H9 (cell line): Measurements from ENCODE around the gene PLEK. TPM values are rescaled to one million over a fixed set of nuclear protein-coding genes. Genes with fewer than 3 reads are reported as not detected.

Experiments used
- DNase-seq: peaks from one replicate; pipeline ENCODE4 v3.0.0-alpha.2; 2017
- H2AFZ ChIP-seq: one replicate; pipeline ENCODE4 v1.6.1; 2013; ENCODE audit warnings: mild to moderate bottlenecking, low read length, control low read depth, moderate library complexity
- H2AK5ac ChIP-seq: 2 replicates; pipeline ENCODE4 v1.6.1; 2013; ENCODE audit warnings: low read length, control low read depth, mixed read lengths; ENCODE audit not compliant: insufficient read length
- H2BK120ac ChIP-seq: one replicate; pipeline ENCODE4 v1.6.1; 2013; ENCODE audit warnings: low read depth, mild to moderate bottlenecking, low read length, control low read depth, inconsistent platforms; ENCODE audit not compliant: poor library complexity, severe bottlenecking
- H2BK12ac ChIP-seq: 2 replicates; pipeline ENCODE4 v1.6.1; 2013; ENCODE audit warnings: low read length, control low read depth, mixed read lengths, low read depth; ENCODE audit not compliant: insufficient read length
- H2BK15ac ChIP-seq: 2 replicates; pipeline ENCODE4 v1.6.1; 2013; ENCODE audit warnings: low read depth, low read length, control low read depth
- H2BK20ac ChIP-seq: one replicate; pipeline ENCODE4 v1.6.1; 2013; ENCODE audit warnings: low read depth, mild to moderate bottlenecking, low read length, control low read depth, inconsistent platforms; ENCODE audit not compliant: poor library complexity, severe bottlenecking
- H2BK5ac ChIP-seq: 2 replicates; pipeline ENCODE4 v1.6.1; 2013; ENCODE audit warnings: low read length, control low read depth, mixed read lengths; ENCODE audit not compliant: insufficient read length
- H3K14ac ChIP-seq: 2 replicates; pipeline ENCODE4 v1.6.1; 2013; ENCODE audit warnings: low read length, control low read depth; ENCODE audit not compliant: insufficient read depth
- H3K18ac ChIP-seq: 2 replicates; pipeline ENCODE4 v1.6.1; 2013; ENCODE audit warnings: low read depth, mild to moderate bottlenecking, mixed read lengths, low read length, control low read depth; ENCODE audit not compliant: insufficient read length
- H3K23ac ChIP-seq: 2 replicates; pipeline ENCODE4 v1.6.1; 2013; ENCODE audit warnings: low read length, control low read depth, mixed read lengths, low read depth; ENCODE audit not compliant: insufficient read length
- H3K23me2 ChIP-seq: 2 replicates; pipeline ENCODE4 v1.6.1; 2013; ENCODE audit warnings: low read depth, mild to moderate bottlenecking, mixed read lengths, low read length, control low read depth; ENCODE audit not compliant: insufficient read length, poor library complexity, severe bottlenecking
- H3K27ac ChIP-seq: 2 replicates; pipeline ENCODE4 v1.5.1; 2013; ENCODE audit warnings: low read length, control low read depth, mixed read lengths, low read depth; ENCODE audit not compliant: insufficient read length
- H3K27me3 ChIP-seq: 2 replicates; pipeline ENCODE4 v1.6.1; 2013; ENCODE audit warnings: low read length, control low read depth, inconsistent platforms; ENCODE audit not compliant: insufficient read depth
- H3K4ac ChIP-seq: 2 replicates; pipeline ENCODE4 v1.6.1; 2013; ENCODE audit warnings: low read depth, mild to moderate bottlenecking, control low read depth, inconsistent platforms, low read length, moderate library complexity
- H3K4me1 ChIP-seq: 2 replicates; pipeline ENCODE4 v1.6.1; 2013; ENCODE audit warnings: low read length, control low read depth, inconsistent platforms; ENCODE audit not compliant: insufficient read depth
- H3K4me2 ChIP-seq: 2 replicates; pipeline ENCODE4 v1.6.1; 2013; ENCODE audit warnings: low read length, control low read depth, mixed read lengths; ENCODE audit not compliant: insufficient read length, insufficient read depth
- H3K56ac ChIP-seq: 2 replicates; pipeline ENCODE4 v1.6.1; 2013; ENCODE audit warnings: low read depth, mild to moderate bottlenecking, mixed read lengths, low read length, control low read depth; ENCODE audit not compliant: insufficient read length
- H3K79me1 ChIP-seq: 2 replicates; pipeline ENCODE4 v1.6.1; 2013; ENCODE audit warnings: low read depth, mild to moderate bottlenecking, moderate library complexity, low read length, control low read depth, inconsistent platforms; ENCODE audit not compliant: insufficient read depth, poor library complexity, severe bottlenecking
- H3K79me2 ChIP-seq: 2 replicates; pipeline ENCODE4 v1.6.1; 2013; ENCODE audit warnings: low read length, control low read depth, inconsistent platforms; ENCODE audit not compliant: insufficient read depth
- H3K9ac ChIP-seq: 2 replicates; pipeline ENCODE4 v1.6.1; 2013; ENCODE audit warnings: low read length, control low read depth, mixed read lengths; ENCODE audit not compliant: insufficient read length; ENCODE audit errors: extremely low read depth
- H3K9me3 ChIP-seq: one replicate; pipeline ENCODE4 v1.6.1; 2013; ENCODE audit warnings: low read depth, low read length, inconsistent platforms; ENCODE audit not compliant: control insufficient read depth
- H3T11ph ChIP-seq: one replicate; pipeline ENCODE4 v1.6.1; 2013; ENCODE audit warnings: mild to moderate bottlenecking, low read length, control low read depth, inconsistent platforms
- H4K20me1 ChIP-seq: one replicate; pipeline ENCODE4 v1.6.1; 2013; ENCODE audit not compliant: control insufficient read depth, insufficient read length, insufficient read depth
- H4K5ac ChIP-seq: 2 replicates; pipeline ENCODE4 v1.6.1; 2013; ENCODE audit warnings: low read depth, mild to moderate bottlenecking, mixed read lengths, low read length, control low read depth; ENCODE audit not compliant: insufficient read length
- H4K8ac ChIP-seq: replicated peaks from 2 replicates; pipeline ENCODE4 v1.6.1; 2013; ENCODE audit warnings: low read length, control low read depth, mixed read lengths, low read depth; ENCODE audit not compliant: insufficient read length
- H4K91ac ChIP-seq: 2 replicates; pipeline ENCODE4 v1.6.1; 2013; ENCODE audit warnings: low read depth, mild to moderate bottlenecking, moderate library complexity, mixed read lengths, low read length, control low read depth; ENCODE audit not compliant: insufficient read length
- H3K27ac Mint-ChIP-seq, 3 experiments: 2 replicates in 2 of 3; 3 replicates in 1 of 3; pipeline ENCODE4 v1.8.0; 2020 to 2021; ENCODE audit warnings: mixed read lengths in 3 of 3, mild to moderate bottlenecking in 1 of 3, moderate library complexity in 1 of 3
- H3K27me3 Mint-ChIP-seq: 2 replicates; pipeline ENCODE4 v1.8.0; 2021; ENCODE audit warnings: low read depth, mild to moderate bottlenecking, moderate library complexity, mixed read lengths
- H3K36me3 Mint-ChIP-seq, 3 experiments: 2 replicates in 2 of 3; 3 replicates in 1 of 3; pipeline ENCODE4 v1.8.0; 2020 to 2021; ENCODE audit warnings: low read depth in 3 of 3, mixed read lengths in 3 of 3; ENCODE audit not compliant: insufficient read depth in 1 of 3
- H3K4me1 Mint-ChIP-seq, 2 experiments: 2 replicates each; pipeline ENCODE4 v1.8.0; 2020; ENCODE audit warnings: mixed read lengths in 2 of 2
- H3K4me3 Mint-ChIP-seq, 2 experiments: 2 replicates in 1 of 2; 3 replicates in 1 of 2; pipeline ENCODE4 v1.8.0; 2020 to 2021; ENCODE audit warnings: mild to moderate bottlenecking in 2 of 2, mixed read lengths in 2 of 2, moderate library complexity in 1 of 2
- H3K9me3 Mint-ChIP-seq, 2 experiments: 2 replicates in 1 of 2; 3 replicates in 1 of 2; pipeline ENCODE4 v1.8.0; 2020; ENCODE audit warnings: mild to moderate bottlenecking in 2 of 2, mixed read lengths in 2 of 2, moderate library complexity in 1 of 2
- total RNA-seq: library from RNA; stranded (reverse); gene quantifications from 2 replicates; pipeline ENCODE4 v1.2.1, GENCODE V29; 2021
- TF ChIP-seq, protein P1 (sequence below): fragments of 200-600 bp; sonication (generic); conservative IDR thresholded peaks from 3 replicates; pipeline ENCODE4 v1.8.0; 2021; ENCODE audit warnings: antibody characterized with exemption, mild to moderate bottlenecking

The PLEK gene
- total RNA-seq, 1 experiment from 2014 or later, result not detected

DNA sequence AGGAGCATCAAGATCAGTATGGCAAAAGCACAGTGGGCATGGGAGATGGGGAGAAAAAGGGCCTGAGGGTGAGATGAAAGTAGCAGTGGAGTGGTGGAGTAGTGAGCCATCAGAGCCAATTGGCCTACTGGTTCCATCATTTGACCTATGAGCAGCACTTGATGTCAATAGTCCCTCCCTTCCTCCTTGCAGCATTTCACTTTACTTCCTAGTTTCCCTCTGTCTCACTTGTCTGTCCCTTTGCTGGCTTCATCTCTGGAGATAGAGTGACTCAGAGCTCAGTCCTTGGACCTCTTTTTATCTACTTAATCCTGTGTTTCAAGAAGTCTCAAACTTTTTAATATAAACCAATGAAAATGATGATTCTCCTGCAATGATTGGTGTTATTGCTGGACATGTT is 69.9 kb downstream of the PLEK start:
- no peak overlapping the region for H2BK120ac ChIP-seq
- H3K14ac ChIP-seq, result no peak overlapping the region
- H3K36me3 Mint-ChIP-seq, result no peaks in the 10 kb centered on the region
- no peaks in the 10 kb centered on the region for H3K79me2 ChIP-seq
- no peak overlapping the region for H2AK5ac ChIP-seq
- H2AFZ ChIP-seq, result no peak overlapping the region
- no peaks in the 10 kb centered on the region for H3K23me2 ChIP-seq
- H3K4me3 Mint-ChIP-seq, result no peak overlapping the region
- no peak overlapping the region for H3T11ph ChIP-seq
- H3K4me1 Mint-ChIP-seq, result peaks cover 0 to 6% of the 10 kb centered on the region in 2 experiments; a peak in 3 of 4 replicates
- H3K9me3 Mint-ChIP-seq, result no peaks in the 10 kb centered on the region; a peak in 2 of 5 replicates
- H4K91ac ChIP-seq, result no peak overlapping the region
- H4K8ac ChIP-seq, result no peak overlapping the region
- H3K27ac Mint-ChIP-seq, result peak overlapping the region in 1 of 3 experiments; percentile 23; a peak in 1 of 7 replicates
- no peak overlapping the region for H3K4ac ChIP-seq
- no peak for DNase-seq
- H2BK15ac ChIP-seq, result no peak overlapping the region
- no peak overlapping the region for H2BK20ac ChIP-seq
- no peaks in the 10 kb centered on the region for H3K79me1 ChIP-seq
- H2BK12ac ChIP-seq, result no peak overlapping the region
- TF ChIP-seq, protein P1, sequence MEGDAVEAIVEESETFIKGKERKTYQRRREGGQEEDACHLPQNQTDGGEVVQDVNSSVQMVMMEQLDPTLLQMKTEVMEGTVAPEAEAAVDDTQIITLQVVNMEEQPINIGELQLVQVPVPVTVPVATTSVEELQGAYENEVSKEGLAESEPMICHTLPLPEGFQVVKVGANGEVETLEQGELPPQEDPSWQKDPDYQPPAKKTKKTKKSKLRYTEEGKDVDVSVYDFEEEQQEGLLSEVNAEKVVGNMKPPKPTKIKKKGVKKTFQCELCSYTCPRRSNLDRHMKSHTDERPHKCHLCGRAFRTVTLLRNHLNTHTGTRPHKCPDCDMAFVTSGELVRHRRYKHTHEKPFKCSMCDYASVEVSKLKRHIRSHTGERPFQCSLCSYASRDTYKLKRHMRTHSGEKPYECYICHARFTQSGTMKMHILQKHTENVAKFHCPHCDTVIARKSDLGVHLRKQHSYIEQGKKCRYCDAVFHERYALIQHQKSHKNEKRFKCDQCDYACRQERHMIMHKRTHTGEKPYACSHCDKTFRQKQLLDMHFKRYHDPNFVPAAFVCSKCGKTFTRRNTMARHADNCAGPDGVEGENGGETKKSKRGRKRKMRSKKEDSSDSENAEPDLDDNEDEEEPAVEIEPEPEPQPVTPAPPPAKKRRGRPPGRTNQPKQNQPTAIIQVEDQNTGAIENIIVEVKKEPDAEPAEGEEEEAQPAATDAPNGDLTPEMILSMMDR, result no peak
- H3K18ac ChIP-seq, result no peak overlapping the region
- no peaks in the 10 kb centered on the region for H3K27me3 ChIP-seq
- H3K27me3 Mint-ChIP-seq, result no peaks in the 10 kb centered on the region
- H3K4me1 ChIP-seq, result no peaks in the 10 kb centered on the region; the same call in 1 of the 2 replicates
- H3K9me3 ChIP-seq, result no peaks in the 10 kb centered on the region
- no peak overlapping the region for H3K27ac ChIP-seq
- no peak overlapping the region for H3K56ac ChIP-seq
- H2BK5ac ChIP-seq, result no peak overlapping the region
- no peaks in the 10 kb centered on the region for H4K20me1 ChIP-seq
- no peak overlapping the region for H3K9ac ChIP-seq
- no peak overlapping the region for H4K5ac ChIP-seq
- H3K4me2 ChIP-seq, result no peak overlapping the region
- no peak overlapping the region for H3K23ac ChIP-seq
